ENCODE data around the gene DICER1.
"Not testable (repeated sequence)": the region's sequence is repeated elsewhere in the genome, so short reads cannot be mapped to it uniquely, and the experiment has no call there.

Gene DICER1, protein sequence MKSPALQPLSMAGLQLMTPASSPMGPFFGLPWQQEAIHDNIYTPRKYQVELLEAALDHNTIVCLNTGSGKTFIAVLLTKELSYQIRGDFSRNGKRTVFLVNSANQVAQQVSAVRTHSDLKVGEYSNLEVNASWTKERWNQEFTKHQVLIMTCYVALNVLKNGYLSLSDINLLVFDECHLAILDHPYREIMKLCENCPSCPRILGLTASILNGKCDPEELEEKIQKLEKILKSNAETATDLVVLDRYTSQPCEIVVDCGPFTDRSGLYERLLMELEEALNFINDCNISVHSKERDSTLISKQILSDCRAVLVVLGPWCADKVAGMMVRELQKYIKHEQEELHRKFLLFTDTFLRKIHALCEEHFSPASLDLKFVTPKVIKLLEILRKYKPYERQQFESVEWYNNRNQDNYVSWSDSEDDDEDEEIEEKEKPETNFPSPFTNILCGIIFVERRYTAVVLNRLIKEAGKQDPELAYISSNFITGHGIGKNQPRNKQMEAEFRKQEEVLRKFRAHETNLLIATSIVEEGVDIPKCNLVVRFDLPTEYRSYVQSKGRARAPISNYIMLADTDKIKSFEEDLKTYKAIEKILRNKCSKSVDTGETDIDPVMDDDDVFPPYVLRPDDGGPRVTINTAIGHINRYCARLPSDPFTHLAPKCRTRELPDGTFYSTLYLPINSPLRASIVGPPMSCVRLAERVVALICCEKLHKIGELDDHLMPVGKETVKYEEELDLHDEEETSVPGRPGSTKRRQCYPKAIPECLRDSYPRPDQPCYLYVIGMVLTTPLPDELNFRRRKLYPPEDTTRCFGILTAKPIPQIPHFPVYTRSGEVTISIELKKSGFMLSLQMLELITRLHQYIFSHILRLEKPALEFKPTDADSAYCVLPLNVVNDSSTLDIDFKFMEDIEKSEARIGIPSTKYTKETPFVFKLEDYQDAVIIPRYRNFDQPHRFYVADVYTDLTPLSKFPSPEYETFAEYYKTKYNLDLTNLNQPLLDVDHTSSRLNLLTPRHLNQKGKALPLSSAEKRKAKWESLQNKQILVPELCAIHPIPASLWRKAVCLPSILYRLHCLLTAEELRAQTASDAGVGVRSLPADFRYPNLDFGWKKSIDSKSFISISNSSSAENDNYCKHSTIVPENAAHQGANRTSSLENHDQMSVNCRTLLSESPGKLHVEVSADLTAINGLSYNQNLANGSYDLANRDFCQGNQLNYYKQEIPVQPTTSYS (N-terminal part only)

DNA sequence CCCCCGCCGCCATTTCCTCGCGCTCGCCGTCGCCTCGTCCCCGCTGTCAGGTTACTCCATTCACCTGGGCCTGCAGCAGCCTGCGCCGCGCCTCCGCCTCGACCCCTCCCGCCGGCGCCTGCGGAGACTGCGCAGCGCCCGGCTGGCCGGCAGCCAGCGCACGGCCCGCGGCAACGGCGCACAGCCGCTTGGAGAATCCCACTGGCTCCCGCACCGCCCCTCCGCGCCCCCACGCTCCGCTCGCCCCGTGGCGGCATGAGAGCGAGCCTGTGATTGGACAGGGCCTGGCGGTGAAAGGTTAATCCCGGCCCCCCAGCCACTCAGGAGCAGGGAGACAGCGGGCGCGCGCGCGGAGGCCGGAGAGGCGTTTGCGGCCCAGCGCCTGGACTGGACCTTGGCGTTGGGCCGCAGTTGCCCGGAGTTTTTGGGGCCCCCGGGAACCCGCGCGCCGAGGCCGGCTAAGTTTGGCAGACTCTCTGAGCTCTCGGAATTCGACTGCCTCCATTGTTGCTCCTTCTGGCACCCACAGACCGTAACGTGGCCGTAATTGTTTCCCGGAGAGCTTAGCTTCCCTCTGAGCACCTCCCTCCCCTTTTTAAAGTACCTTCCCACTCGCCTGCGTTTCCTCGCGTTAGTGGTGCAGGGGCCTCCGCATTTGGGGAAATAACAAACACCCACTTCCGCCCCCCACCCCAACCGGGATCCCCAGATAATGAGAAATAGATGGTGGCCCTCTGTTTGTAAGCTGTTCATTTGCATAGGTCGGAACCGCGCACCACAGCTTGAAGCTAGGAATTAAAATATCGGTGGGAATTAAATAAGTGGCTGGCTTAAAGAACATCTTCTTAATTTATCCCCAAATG is at the start of gene DICER1:
Gene DICER1 (minus strand): TSS at position 203 of the 863 bp plus-strand sequence. CDS start 24,071 bp downstream, outside the sequence.
- DNase-seq, result peak; percentile 96

DNA sequence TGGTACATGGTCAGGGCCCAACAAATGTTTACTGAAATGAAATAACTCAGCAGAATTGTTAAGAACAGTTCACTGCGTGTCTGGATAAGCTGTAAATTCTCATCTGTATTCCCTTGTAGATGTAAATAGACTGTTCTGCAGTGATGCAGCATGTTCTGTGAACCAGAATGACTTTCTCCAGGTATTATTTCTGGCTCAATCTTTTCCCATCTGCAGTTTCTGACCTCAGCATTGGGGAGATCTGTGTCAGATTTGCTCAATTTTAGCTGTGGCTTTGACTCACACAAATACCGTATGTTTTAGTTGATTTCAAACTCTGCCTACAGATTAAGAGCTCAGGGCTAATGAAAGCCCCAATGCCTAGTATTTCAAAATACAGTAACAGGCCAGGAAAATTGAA is 49.2 kb upstream of the DICER1 start:
- no peak for DNase-seq

DNA sequence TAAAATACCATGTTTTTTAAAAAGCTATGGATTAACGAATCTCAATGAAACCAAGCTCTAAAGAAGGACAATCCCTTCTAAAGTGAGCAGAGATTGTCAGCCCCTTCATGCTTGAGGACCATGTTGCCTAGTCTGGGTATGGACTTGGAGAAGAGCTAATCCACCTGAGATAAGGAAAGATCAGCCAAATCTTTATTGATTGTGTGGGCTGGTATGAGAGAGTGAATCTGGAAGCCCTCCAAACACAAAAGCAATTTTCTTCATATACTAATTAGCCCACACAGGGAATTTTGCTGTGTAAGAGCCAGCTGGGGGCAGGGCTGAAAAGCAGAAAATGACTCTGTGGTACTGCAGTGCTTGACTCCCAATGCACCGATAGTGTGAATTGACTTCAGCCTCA is 47.4 kb upstream of the DICER1 start:
- no peak for DNase-seq

DNA sequence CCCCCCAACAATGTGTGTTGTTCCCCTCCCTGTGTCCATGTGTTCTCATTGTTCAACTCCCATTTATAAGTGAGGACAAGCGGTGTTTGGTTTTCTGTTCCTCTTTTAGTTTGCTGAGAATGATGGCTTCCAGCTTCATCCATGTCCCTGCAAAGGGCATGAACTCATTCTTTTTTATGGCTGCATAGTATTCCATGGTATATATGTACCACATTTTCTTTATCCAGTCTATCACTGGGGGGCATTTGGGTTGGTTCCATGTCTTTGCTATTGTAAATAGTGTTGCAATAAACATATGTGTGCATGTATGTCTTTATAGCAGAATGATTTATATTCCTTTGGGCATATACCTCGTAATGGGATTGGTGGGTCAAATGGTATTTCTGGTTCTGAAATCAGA is 44.4 kb upstream of the DICER1 start:
- not testable (repeated sequence) for DNase-seq

DNA sequence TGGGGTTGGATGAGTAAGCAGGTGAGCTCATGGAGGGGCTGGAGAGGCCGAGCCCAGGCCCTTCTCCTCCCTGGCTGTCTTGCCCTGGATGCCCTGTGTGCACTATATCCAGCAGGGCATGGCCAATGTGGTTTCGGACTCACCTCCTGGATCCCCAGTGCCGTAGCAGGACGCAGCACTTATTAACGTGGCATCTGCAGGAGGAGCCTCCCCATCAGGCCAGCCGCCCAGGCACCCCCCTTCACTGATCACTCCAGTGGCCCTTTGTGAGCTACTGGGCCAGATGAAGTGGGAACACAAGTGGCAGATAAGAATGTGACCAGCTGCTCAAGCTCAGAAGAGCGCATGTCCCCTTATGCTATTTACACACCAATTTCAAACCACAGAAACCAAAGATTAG is 43.1 kb upstream of the DICER1 start:
- DNase-seq, result no peak

DNA sequence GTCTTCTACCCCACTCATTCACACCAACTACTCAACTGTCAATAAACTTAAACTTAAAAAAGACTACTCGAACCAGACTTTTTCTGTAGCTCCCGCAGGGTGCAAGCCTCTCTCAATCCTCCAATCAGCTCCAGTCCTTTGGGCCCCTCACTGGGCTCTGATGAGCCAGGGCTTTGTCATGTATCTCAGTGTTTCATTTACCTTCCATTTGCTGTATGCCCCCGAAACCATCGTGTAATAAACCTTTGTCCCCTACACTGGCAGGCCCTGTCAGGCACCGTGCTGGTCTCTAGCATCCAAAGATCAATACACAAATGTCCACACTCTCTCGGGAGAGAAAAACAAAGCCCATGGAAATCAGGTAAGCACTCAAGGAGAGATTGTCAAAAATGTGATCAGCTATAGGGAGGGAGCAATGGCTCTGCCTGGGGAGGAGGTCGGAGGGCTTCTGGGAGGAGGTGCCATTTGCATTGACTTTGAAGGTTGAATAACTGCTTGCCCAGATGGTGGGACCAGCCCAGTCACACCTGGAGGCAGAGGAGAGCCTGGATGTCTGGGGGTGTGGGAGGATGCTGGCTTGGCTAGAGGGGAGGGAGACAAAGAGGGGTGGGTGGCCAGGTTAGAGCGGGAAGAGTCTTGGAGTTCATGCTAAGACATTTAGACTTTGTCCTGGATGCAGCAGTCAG is 42.1 kb upstream of the DICER1 start:
- DNase-seq, result no peak

DNA sequence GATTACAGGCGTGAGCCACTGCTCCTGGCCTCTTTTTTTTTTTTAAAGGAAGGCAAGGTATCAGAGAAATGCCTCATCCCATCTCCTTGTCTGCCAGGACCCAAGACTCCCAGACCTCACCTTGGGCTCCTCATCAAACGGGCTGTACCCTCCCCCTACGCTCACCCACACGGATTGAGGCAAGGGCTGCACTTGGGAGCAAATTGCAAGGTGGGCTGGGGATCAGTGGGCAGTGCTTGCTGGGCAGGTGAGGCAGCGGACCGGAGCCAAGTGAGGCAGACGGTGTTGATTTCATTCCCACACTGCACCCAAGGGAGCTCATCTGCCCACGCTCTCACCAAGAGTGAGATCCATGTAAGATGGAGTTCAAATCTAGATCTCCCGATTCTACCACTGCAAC is 41.0 kb upstream of the DICER1 start:
- no peak for DNase-seq

GRCh38 chr14:95197551-95197950 is 40.2 kb upstream of the DICER1 start:
- no peak for DNase-seq

DNA sequence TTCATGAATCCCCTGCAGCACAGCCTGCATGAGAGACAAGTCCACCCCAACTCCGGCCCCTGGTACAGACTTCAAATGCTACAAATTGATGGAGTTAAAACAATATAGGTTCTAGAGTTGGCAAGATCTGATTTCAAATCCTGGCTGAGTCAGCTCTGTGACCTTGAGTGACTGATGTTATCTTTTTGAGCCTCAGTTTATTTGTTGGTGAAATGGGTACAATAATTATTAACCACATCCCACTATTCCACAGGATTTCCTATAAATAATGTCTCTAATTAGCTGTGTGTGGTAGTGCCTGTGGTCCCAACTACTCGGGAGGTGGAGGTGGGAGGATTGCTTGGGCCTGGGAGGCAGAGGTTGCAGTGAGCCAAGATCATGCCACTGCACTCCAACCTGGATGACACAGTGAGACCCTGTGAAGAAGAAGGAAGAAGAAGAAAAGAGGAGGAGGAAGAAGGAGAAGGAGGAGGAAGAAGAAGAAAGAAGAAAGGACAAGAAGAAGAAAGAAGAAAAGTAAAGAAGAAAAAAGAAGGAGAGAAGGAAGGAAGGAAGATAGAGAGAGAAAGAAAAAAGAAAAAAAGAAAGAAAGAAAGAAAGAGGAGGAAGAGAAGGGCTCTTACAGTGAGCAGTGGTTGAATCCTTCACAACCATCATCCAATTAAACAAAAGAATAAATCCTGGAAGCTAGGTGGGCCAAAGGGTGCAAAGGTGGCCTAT is 39.7 kb upstream of the DICER1 start:
- no peak for DNase-seq

DNA sequence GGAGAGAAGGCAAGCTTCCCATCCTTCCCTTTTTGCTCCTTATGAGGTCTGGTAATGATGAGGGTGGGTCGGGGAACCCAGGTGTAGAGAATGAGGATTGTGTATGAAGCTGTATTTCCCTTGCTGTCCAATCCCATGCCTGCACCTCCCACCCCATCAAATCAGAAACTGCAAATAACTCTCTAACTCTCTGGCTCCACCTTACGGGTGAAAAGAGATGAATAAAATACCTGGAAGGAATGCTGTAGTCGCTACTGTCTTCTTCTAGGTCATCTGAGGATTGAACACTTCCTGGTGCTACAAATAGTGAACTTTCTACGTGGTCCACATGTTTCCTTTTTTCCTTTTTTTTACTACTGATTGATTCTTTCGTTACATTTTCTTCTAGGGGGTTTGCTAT is 38.9 kb upstream of the DICER1 start:
- DNase-seq, result no peak

GRCh38 chr14:95195031-95195430 is 37.7 kb upstream of the DICER1 start:
- DNase-seq, result no peak

- DNase-seq, result no peak
These were observed 35.8 kb upstream of the DICER1 start for GRCh38 chr14:95193081-95193480.

DNA sequence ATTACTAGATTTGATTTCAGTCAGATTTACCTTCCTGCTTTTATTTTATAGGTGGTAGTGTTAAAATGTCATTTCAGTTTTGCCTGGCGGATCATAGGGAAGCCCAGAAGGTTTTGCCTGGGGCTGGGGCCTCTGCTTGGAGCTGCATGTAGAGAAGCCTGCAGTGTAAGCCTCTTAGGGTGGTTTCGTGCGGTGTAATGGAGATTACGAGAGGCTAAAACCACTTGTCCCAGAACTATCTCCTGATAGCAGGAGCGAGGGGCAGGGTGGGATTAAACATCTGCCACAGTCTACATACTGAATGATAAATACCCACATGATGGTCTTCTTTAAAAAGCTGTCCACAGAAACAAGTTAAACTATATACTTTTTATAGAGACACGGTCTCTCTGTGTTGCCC is 35.0 kb upstream of the DICER1 start:
- no peak for DNase-seq

GRCh38 chr14:95191445-95192199 is 34.3 kb upstream of the DICER1 start:
- no peak for DNase-seq

GRCh38 chr14:95190857-95191256 is 33.5 kb upstream of the DICER1 start:
- no peak for DNase-seq

GRCh38 chr14:95190346-95190840 is 33.1 kb upstream of the DICER1 start:
- no peak for DNase-seq

GRCh38 chr14:95189367-95190132 is 32.2 kb upstream of the DICER1 start:
- peak; percentile 92 for DNase-seq

DNA sequence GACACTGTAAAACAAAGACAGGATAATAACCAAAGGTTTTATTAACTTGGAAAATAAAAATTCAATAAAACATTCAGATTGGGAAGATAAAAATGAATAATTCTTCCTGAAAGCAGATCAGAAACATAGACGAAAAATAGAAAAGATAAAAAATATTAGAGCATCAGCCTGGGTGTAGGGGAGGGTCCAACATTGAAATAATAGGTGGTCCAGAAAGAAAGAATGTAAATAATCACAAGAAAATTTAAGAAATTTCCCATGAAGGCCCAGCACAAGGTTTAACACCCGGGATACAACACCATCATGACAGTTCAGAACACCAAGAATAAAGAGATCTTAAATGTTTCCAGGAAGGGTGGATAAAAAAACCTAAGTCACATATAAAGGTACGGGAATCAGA is 31.1 kb upstream of the DICER1 start:
- no peak for DNase-seq

GRCh38 chr14:95185767-95186392 is 28.6 kb upstream of the DICER1 start:
- no peak for DNase-seq

All from NCI-H1694 treated with DMSO at 0.1 percent for 48 hours (cell line).